ENCODE results near the gene SLC9A9. TPM values are rescaled to one million over a fixed set of nuclear protein-coding genes. Genes with fewer than 3 reads are reported as not detected.
A peak's percentile ranks its signal among the peaks of the same experiment; 100 is the strongest.

The SLC9A9 gene
- total and polyA plus RNA-seq, 9 of the 15 experiments (the other 6 are each of a cell fraction or from before 2014, with no cell fraction given), result 0.03 to 0.13 TPM; not detected in 7

DNA sequence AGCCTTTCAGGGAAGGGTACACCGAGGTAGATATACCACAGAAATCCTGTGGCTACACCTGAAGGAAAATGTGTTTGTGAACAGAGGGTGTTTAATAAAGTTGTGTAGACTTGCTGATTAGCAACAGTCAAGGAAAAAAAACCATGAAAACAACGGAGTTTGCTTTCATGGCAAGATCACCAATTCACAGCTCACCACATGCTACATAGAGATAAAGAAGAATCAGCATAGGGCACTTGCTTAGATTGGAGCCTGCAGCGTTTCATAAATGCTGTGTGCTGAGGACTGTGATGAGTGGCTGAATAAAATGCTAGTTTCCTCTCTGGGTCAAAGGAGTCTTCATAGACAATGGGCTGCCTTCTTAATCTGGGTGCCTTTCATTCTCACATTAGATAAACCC lies 257.6 kb downstream of the SLC9A9 start (continued):
- TF ChIP-seq E4F1 (CRISPR knock-in tag; IDR thresholded peaks at IDR 0.05; ENCODE audit: borderline replicate concordance) (no peak), ZNF143 (CRISPR knock-in tag; IDR thresholded peaks at IDR 0.05) (no peak), SIRT6 (IDR thresholded peaks at IDR 0.05; ENCODE audit: low read depth, low read length) (no peak), MGA (IDR thresholded peaks at IDR 0.05) (no peak), KLF16 (IDR thresholded peaks at IDR 0.05) (peak; percentile 51; the same call in 1 of the 2 replicates), GABPB1 (CRISPR knock-in tag; IDR thresholded peaks at IDR 0.05) (no peak)
- TF ChIP-seq, protein P1, sequence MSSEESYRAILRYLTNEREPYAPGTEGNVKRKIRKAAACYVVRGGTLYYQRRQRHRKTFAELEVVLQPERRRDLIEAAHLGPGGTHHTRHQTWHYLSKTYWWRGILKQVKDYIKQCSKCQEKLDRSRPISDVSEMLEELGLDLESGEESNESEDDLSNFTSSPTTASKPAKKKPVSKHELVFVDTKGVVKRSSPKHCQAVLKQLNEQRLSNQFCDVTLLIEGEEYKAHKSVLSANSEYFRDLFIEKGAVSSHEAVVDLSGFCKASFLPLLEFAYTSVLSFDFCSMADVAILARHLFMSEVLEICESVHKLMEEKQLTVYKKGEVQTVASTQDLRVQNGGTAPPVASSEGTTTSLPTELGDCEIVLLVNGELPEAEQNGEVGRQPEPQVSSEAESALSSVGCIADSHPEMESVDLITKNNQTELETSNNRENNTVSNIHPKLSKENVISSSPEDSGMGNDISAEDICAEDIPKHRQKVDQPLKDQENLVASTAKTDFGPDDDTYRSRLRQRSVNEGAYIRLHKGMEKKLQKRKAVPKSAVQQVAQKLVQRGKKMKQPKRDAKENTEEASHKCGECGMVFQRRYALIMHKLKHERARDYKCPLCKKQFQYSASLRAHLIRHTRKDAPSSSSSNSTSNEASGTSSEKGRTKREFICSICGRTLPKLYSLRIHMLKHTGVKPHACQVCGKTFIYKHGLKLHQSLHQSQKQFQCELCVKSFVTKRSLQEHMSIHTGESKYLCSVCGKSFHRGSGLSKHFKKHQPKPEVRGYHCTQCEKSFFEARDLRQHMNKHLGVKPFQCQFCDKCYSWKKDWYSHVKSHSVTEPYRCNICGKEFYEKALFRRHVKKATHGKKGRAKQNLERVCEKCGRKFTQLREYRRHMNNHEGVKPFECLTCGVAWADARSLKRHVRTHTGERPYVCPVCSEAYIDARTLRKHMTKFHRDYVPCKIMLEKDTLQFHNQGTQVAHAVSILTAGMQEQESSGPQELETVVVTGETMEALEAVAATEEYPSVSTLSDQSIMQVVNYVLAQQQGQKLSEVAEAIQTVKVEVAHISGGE (CRISPR knock-in tag; IDR thresholded peaks at IDR 0.05), result 0 out of 6 replicates have a peak, but pooled peaks of 1 of the 3 experiments have one; percentile 46
